ENCODE measurements around the gene ESCO1.
"Not testable (repeated sequence)": the region's sequence is repeated elsewhere in the genome, so short reads cannot be mapped to it uniquely, and the experiment has no call there.

ESCO1 gene, protein sequence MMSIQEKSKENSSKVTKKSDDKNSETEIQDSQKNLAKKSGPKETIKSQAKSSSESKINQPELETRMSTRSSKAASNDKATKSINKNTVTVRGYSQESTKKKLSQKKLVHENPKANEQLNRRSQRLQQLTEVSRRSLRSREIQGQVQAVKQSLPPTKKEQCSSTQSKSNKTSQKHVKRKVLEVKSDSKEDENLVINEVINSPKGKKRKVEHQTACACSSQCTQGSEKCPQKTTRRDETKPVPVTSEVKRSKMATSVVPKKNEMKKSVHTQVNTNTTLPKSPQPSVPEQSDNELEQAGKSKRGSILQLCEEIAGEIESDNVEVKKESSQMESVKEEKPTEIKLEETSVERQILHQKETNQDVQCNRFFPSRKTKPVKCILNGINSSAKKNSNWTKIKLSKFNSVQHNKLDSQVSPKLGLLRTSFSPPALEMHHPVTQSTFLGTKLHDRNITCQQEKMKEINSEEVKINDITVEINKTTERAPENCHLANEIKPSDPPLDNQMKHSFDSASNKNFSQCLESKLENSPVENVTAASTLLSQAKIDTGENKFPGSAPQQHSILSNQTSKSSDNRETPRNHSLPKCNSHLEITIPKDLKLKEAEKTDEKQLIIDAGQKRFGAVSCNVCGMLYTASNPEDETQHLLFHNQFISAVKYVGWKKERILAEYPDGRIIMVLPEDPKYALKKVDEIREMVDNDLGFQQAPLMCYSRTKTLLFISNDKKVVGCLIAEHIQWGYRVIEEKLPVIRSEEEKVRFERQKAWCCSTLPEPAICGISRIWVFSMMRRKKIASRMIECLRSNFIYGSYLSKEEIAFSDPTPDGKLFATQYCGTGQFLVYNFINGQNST

DNA sequence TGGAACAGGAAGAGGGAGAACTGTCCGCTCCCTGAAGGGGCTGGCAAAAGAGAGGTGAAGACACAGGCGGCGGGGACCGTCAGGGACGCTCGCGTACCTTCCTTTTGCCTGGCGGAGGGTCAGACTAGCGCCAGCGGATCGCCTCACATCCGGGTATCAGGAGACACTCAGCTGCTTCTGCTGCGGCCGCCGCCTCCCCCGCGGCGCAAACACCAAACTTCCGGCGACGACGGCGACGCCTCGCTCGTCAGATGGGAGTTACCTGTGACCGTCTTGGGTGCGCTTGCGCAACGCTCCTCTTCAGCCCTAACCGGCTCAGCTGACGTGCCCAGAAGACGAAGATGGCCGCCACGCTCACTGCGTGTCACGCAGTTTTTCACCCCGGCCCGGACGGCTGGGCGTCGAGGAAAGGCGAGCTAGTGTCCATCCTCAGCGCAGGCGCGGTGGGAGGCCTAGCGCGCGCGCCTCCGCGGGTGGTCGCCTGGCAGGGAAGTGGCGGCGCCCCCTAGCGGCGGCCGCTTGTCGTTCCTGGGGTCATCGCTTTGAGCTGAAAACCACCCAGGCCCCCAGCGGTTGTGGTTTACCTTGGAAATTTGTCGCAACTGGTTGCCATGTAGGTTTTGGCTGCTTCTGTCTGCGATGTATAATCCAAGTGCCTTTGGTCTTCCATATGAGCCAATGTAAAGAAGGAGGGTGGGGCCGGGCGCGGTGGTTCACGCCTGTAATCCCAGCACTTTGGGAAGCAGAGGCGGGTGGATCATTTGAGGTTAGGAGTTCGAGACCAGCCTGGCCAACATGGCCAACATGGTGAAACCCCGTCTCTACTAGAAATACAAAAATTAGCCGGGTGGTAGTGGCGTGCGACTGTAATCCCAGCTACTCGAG is at the start of gene ESCO1:
ESCO1 (minus strand) TSS at position 179 of the 885 bp plus-strand sequence. CDS start 25,861 bp downstream, outside the sequence.
- DNase-seq = peak; percentile 92

DNA sequence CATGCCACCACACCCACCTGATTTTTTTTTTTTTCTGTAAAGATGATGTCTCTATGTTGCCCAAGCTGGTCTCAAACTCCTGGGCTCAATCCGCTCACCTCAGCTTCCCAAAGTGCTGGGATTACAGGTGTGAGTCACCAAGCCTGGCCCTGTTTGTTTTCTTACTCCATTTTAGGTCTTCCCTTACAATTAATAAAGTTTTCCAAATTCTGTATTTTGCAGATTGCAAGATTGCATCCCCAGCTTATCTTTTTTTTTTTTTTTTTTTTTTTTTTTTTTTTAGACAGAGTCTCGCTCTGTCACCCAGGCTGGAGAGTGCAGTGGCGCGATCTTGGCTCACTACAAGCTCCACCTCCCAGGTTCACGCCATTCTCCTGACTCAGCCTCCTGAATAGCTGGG is 39.9 kb upstream of the ESCO1 start:
- not testable (repeated sequence) for DNase-seq

DNA sequence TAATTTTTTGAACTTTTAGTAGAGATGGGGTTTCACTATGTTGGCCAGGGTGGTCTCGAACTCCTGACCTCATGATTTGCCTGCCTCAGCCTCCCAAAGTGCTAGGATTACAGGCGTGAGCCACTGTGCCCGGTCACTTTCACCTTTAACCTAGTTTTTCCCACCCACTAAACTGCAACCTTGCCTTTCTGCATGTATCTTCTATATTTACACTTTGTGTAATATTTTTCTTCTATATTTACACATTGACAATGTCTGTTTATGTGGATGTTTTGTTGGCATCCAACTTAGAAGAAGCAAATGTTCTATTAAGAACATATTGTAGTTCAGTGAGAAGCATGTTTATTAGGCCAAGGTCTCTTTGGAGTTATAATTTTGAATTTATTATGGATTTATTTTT is 38.3 kb upstream of the ESCO1 start:
- DNase-seq = no peak

DNA sequence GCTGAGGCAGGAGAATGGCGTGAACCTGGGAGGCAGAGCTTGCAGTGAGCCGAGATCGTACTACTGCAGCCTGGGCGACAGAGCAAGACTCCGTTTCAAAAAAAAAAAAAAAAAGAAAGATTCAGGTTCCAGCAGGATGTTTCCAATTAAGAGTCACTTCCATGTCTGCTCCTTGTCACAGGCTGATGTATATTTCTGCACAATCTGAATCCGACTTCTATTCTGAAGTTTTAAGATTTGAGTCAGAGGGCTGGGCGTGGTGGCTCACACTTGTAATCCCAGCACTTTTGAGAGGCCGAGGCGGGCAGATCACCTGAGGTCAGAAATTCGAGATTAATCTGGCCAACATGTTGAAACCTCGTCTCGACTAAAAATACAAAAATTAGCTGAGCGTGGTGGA is 36.3 kb upstream of the ESCO1 start:
- no peak for DNase-seq

DNA sequence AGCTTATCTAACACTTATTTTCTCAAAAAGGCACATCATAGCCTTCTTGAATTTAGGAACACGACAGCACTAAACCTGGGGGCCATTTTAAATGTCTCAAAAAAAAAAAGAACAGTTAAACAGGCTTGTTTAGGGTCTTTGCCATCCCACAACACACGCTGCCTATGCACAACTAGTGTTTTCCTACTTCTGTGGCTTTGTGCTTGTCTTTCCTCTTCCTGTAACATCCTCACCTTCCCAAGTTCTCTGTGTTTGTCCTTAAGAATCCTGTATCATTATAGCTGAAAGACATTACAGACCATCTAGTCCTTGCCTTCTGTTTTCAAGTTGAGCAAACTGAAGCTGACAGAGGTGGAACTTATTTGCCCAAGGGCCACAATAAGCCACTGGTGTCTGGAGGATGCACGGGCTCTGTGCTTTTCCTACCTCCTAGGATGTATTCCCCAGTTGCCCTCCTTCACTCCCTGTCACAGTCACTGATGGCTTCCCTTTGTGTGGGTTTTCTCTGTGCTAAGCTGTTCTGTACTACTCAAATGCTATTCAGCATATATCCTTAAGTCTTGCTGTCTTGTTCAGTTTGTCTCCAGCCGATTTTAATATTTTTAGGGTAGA is 34.2 kb upstream of the ESCO1 start:
- no peak for DNase-seq

DNA sequence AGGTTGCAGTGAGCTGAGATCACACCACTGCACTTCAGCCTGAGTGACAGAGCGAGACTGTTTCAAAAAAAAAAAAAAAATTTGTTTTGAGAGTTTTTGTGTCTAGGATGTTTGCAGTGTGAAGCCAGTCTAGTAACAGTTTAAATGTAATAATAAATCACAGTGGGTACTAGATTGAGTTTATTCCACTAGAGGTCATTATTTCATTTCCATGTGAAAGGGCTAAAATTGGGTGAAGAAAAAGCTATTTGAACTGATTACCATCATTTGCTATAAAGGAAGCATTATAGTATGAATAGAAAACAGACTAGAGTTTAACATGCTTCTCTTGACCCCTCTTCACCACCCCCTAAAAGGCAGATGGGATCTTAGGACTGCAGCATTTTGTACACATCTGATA is 31.9 kb upstream of the ESCO1 start:
- DNase-seq = no peak

DNA sequence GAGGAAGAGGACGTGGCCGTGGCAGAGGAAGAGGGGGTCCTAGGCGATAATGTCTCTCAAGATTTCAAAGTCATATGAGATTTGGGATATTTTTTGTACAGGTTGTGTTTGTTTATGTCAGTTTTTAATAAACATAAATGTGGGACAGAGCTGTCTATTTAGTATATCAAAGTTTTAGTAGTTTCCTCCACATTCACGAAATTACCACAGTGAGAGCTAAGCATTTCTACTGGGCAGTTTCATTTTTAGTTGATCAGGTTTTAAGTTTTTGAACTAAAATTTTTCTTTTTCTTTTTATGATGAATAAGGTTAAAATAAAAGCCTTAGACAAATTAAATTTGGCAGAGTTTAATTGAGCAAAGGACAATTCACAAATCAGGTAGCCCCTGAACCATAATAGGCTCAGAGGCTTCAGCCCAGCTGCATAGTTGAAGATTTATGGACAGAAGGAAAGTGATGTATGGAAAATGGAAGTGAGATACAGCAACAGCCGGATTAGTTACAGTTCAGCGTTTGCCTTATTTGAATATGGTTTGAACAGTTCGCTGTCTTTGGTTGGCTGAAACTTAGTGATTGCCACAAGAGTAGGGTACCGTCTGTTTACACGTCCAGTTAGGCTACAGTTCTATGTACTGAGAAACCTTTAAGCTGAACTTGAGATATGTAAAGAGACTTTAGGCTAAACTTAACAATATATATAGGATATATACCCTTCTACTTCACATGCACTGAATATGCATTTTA is 28.8 kb upstream of the ESCO1 start:
- no peak for DNase-seq

DNA sequence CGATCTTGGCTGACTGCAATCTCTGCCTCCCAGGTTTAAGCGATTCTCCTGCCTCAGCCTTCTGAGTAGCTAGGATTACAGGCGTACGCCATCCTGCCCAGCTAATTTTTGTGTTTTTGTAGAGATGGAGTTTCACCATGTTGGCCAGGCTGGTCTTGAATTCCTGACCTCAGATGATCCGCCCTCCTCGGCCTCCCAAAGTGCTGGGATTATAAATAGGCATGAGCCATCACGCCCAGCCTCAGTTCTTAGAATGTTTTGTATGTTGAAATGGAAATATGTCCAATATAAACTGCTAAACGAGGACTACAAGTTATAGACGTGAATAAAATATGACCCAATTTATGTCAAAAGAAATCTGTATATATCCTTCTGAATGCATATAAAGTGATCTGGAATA is 21.1 kb upstream of the ESCO1 start:
- not testable (repeated sequence) for DNase-seq

DNA sequence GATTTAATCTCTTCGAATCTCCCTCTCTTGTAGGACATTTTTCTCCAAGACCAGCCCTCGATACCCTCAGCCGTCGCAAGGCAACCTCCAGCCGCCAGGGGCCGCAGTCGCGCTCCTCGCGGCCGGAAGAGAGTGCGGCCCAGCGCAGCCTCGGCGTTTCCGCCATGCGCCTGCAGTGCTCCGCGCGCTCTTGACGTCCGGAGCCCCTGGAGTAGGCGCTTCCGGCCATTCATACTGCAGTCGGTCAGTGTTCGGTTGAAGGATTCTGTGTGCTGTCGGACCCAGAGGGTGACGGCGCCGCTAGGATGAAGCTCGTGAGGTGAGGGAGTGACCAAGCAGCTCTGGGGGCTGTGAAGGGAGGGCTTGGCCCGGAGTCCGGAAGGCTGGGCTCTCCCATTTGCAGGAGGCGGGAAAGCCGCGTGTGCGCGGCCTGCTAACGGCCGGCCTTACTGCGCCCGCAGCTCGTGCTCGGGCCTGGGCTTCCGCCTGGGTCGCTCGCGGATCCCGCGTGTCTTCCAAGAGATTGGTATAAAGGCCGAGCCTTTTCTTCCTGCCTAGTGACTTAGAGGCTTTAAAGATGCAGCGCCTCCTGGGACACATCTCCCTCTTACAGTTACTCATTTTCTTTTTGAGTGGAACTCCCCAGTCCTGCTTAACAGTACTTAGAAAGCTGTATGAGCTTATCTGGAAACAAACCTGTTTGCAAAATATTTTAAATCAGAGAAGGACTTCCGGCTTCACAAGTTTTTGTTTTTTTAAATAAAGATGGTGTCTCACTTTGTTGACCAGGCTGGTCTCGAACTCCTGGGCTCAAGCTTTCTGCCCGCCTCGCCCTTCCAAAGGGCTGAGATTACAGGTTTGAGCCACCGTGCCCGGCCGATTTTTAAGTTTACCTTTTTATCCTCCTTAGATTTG is 11.9 kb upstream of the ESCO1 start, which contains the start of gene SNRPD1:
SNRPD1 (plus strand) TSS at position 190 of the 915 bp plus-strand sequence; CDS start at position 306, 116 bp downstream.
- DNase-seq = peak; percentile 91

DNA sequence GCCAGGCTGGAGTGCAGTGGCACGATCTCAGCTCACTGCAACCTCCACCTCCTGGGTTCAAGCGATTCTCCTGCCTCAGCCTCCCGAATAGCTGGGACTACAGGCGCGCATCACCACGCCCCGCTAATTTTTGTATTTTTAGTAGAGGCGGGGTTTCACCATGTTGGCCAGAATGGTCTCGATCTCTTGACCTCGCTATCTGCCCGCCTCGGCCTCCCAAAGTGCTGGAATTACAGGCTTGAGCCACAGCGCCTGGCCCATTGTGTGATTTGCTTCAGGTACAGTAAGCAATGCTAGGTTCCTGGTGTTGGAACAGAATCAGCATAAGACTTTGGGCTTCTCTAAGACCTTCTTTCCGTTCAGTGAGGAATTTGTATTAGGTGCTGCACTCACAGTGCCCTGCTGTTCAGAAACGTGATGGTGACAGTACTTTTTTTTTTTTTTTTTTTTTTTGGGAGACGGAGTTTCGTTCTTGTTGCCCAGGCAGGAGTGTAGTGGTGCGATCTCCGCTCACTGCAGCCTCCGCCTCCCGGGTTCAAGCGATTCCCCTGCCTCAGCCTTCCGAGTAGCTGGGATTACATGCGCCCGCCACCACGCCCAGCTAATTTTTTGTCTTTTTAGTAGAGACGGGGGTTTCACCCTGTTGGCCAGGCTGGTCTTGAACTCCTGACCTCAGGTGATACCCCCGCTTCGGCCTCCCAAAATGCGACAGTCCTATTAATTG is 11.1 kb upstream of the ESCO1 start:
- not testable (repeated sequence) for DNase-seq

DNA sequence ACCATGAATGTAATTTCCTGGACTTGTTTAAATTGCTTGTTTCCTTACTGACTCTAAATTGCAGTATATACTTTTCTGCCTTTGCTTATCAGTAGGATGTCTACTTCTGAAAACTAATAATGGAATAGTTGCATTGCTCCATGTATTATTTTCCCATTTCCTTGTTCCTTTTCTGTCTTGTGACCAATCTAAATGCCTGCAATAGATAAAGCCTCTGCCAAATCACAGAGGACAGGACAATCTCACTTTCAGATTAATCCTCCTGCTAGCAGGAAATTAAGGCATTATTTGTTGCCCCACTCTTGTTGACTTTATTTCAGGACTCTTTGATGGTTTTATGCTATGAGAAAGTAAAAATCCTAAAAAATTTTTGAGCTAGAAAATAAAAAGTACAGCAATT is 4.7 kb upstream of the ESCO1 start:
- no peak for DNase-seq

DNA sequence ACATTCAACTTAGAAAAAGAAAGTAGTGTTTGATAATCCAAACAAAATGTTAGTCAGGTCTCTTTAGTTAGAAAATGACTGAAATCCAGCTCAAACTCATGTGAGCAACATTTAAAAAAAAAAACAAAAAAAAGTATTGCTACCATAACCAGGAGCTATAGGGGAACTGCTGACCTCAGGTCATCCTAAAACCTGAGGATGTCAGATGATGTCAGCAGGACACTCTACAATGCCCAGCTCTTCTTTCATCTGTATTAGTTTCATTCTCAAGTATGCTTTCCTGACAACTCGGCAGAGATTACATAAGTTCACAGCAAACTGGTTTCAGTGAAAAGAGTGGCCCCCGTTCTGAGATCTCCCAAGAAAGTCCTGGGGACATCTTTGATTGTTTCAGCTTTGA is 4.2 kb upstream of the ESCO1 start:
- DNase-seq = no peak

DNA sequence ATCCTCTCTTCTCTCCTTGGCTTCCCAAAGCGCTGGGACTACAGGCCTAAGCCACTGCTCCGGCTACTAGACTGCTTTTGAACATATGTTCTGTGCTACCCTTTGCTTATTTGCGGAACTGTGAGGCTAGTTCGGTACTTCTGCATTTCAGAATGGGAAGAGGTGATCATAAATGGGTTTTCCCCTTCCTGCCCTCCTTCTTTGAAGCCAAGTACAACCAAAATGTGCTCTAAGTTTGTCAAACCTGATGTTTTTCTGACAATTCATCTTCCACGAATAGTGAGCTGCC is 1.7 kb upstream of the ESCO1 start:
- no peak for DNase-seq

DNA sequence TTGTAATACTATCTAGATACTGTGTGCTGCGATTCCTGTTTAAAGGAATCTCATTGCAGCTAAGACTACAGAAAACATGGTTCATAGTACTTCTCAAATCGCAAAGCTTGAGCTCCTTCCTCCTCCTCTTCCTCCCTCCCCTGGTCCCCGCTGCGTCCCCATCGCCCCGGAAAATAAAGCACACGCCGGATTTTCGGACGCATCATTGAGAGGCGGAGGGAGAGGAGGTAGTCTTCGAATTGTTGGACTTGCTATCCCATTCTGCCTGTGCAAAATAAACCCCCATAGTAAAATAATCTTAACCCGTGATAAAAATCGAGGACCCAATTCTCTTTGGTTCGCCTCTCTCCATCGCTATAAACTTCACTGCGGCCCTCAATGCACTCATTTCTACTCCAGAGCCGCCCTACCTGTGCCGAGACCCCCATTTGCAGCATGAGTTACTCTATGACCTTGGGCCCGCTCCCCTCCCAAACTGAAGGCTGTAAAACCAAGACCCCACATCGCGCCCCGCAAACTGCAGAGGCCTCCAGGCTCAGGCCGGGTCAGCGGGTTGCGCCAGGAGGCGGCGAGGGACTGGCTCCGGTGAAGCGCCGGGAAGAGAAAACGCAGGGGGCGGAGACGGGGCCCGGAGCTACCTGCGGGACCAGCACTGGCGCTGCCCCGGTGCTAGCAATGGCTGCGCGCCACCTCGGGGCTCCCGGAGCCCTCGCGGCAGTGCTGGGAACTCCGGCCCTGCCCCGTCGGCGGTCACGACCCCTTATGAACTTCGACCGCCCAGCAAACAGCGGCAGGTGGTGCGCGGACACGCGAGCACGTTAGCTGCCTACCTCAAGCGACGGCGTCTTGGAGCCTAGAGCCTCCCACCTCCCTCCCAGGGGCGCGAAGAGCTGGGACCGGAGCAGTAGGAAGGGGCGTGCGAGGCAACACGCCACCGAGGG is 649 bp downstream of the ESCO1 start:
- peak; percentile 67 for DNase-seq

DNA sequence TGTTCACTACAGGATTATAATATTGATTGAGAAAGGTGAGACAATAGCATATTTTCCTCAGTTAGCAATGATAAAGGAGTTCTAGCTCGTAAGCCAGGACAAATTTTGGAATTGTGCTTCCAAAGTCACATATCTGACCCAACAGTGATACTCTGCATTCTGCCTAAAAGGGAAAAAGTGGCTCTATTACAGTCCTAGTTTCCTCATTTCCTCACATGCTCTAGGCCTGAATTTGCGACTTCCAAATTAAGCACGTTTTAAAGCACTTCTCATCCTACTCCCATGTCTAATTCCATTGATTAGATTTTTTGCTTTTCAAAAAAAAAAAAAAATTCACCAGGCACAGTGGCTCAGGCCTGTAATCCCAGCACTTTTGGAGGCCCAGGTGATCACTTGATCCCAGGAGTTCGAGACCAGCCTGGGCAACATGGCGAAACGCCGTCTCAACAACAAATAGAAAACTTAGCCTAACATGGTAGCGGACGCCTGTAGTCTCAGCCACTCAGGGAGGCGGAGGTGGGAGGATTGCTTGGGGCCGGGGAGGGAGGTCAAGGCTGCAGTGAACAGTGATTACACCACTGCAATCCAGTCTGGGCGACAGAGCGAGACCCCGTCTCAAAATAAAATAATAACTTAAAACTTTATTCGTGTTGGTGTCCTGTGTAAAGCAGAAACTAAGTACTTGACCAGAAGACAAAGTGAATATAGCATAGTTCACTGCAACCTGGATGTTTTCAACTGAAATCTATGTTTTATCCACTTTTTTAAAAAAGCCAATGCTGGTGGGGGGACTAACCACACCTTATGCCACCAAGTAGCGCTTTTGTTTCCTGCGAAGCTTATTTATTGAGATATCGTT is 1.5 kb downstream of the ESCO1 start:
- no peak for DNase-seq

DNA sequence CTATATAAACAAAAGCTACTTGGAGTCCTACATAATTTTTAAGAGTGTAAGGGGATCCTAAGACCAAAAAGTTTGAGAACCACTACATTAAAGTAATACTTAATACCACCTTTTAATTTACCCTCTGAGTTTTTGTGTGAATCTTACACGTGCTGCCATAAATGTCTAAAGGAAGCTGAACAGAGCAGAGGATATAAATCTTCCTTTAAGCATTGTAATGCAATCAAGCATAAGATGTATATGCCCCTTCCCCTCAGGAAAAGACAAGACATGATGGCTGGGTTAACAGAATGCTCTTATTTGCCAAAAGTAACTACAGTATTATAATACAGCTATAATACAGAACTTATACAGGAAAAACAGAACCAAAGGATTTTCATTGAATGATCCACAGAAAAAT is 2.9 kb downstream of the ESCO1 start:
- no peak for DNase-seq

DNA sequence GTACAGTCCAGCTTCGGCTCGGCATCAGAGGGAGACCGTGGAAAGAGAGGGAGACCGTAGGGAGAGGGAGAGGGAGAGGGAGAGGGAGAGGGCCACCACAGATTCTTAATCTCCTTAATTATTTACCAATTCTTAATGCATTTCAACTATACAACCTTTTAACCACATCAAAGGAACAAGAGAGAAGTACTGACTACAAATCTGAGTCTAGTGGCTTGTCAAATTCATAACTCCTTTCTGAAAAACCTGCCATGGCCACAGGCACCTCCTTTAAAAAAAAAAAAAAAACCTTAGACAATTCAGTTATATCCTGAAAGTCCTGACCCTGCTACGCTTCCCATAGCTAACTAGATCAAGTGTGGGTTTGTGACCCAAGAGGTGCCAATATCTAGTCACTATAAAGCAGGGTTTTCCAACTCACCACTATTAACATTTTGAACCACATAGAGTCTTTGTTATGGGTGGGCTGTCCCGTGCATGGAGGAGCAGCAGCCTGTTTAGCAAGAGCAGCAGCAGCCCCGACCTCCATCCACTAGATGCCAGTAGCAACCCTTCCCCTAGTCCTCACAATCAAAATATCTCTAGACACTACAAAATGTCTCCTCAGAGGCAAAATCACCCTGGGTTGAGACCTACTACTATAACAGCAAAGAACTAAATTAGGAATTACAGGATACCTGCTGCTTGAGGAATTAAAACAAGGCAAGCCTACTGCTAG is 6.8 kb downstream of the ESCO1 start:
- no peak for DNase-seq

Data from activated naive CD4-positive, alpha-beta T cell treated with anti-CD3 and anti-CD28 coated beads, Interleukin-2, amount 50 U/mL, for 16 hours (primary cell).